Panc1 (cell line): ENCODE measurements around the gene ATXN10.

Experiments
- POLR2AphosphoS5 ChIP-seq: IDR thresholded peaks from 2 replicates; pipeline ENCODE4 v1.6.1; 2012; ENCODE audit warnings: mild to moderate bottlenecking, low read depth, low read length, moderate library complexity
- SIN3A ChIP-seq: IDR thresholded peaks from 2 replicates; pipeline ENCODE4 v1.6.1; 2012; ENCODE audit warnings: low read depth, mild to moderate bottlenecking, low read length, moderate library complexity, borderline replicate concordance; ENCODE audit not compliant: insufficient read depth
- TCF7L2 ChIP-seq: IDR thresholded peaks from 2 replicates; pipeline ENCODE4 v1.6.1; 2011; ENCODE audit warnings: mild to moderate bottlenecking, low read depth, low read length, inconsistent platforms
- TF ChIP-seq, protein P1 (sequence below): fragments of 450-650 bp; IDR thresholded peaks from 2 replicates; pipeline ENCODE4 v1.5.1; 2017; ENCODE audit warnings: mild to moderate bottlenecking
- TF ChIP-seq, protein P2 (sequence below), 2 experiments: IDR thresholded peaks; 2 replicates each; pipeline ENCODE4 v1.6.1; 2011 to 2012; ENCODE audit warnings: low read depth in 2 of 2, control low read depth in 1 of 2, low read length in 1 of 2, mild to moderate bottlenecking in 1 of 2, moderate library complexity in 1 of 2; ENCODE audit not compliant: insufficient read depth in 1 of 2

DNA sequence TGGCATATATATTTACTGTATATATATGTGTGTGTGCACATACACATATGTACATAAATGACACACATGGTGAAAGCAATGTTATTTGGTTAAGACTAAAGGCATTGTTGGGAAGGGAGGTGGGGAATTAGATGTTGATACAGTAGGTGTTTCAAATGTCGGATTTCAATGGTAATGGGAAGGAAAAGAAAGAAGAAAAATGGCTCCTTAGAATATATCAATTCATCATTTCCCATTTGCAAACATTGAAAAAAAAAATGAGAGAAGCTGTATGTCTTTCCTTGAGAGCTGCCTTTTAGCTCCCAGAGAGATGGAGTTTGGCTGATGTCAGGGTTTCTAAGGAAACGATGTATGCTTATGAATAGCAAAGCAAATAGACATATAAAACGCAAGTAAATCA lies 33.4 kb upstream of the ATXN10 start:
- TF ChIP-seq, protein P1, sequence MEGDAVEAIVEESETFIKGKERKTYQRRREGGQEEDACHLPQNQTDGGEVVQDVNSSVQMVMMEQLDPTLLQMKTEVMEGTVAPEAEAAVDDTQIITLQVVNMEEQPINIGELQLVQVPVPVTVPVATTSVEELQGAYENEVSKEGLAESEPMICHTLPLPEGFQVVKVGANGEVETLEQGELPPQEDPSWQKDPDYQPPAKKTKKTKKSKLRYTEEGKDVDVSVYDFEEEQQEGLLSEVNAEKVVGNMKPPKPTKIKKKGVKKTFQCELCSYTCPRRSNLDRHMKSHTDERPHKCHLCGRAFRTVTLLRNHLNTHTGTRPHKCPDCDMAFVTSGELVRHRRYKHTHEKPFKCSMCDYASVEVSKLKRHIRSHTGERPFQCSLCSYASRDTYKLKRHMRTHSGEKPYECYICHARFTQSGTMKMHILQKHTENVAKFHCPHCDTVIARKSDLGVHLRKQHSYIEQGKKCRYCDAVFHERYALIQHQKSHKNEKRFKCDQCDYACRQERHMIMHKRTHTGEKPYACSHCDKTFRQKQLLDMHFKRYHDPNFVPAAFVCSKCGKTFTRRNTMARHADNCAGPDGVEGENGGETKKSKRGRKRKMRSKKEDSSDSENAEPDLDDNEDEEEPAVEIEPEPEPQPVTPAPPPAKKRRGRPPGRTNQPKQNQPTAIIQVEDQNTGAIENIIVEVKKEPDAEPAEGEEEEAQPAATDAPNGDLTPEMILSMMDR = no peak
- TF ChIP-seq, protein P2, sequence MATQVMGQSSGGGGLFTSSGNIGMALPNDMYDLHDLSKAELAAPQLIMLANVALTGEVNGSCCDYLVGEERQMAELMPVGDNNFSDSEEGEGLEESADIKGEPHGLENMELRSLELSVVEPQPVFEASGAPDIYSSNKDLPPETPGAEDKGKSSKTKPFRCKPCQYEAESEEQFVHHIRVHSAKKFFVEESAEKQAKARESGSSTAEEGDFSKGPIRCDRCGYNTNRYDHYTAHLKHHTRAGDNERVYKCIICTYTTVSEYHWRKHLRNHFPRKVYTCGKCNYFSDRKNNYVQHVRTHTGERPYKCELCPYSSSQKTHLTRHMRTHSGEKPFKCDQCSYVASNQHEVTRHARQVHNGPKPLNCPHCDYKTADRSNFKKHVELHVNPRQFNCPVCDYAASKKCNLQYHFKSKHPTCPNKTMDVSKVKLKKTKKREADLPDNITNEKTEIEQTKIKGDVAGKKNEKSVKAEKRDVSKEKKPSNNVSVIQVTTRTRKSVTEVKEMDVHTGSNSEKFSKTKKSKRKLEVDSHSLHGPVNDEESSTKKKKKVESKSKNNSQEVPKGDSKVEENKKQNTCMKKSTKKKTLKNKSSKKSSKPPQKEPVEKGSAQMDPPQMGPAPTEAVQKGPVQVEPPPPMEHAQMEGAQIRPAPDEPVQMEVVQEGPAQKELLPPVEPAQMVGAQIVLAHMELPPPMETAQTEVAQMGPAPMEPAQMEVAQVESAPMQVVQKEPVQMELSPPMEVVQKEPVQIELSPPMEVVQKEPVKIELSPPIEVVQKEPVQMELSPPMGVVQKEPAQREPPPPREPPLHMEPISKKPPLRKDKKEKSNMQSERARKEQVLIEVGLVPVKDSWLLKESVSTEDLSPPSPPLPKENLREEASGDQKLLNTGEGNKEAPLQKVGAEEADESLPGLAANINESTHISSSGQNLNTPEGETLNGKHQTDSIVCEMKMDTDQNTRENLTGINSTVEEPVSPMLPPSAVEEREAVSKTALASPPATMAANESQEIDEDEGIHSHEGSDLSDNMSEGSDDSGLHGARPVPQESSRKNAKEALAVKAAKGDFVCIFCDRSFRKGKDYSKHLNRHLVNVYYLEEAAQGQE (IDR thresholded peaks at IDR 0.05; ENCODE audit: insufficient read depth in 1 of 2, low read depth in 2 of 2, low read length in 1 of 2) = no peak
- TF ChIP-seq SIN3A (no peak), POLR2AphosphoS5 (no peak), TCF7L2 (no peak)
